Panc1 (cell line): ENCODE results near the gene LITAFD. TPM values are rescaled to one million over a fixed set of nuclear protein-coding genes. Genes with fewer than 3 reads are reported as not detected.
A peak's percentile ranks its signal among the peaks of the same experiment; 100 is the strongest.

Source experiments
- ATAC-seq: fragments of 200-7000 bp; cut with Tn5 transposase; 2 replicates; pipeline ENCODE4 v1.9.1; 2020; ENCODE audit warnings: mild to moderate bottlenecking, moderate library complexity
- BruUV-seq: library from RNA; stranded (reverse); fragments of 400-500 nt; replicated peaks from 2 replicates; lab custom pipeline; 2021; lab: Mats Ljungman, UMichigan
- CTCF ChIA-PET: fragments of 300-600 bp; sonication (Branson Sonifier 250); formaldehyde crosslinking; loops from one replicate; lab custom pipeline; 2022; ENCODE audit warnings: antibody characterized with exemption; lab: Charles Lee
- POLR2A ChIA-PET: fragments of 300-600 bp; sonication (Branson Sonifier 250); formaldehyde crosslinking; loops from one replicate; lab custom pipeline; 2022; ENCODE audit warnings: antibody characterized with exemption; lab: Charles Lee
- DNase-seq: peaks from one replicate; pipeline ENCODE4 v3.0.0-alpha.2; 2010; ENCODE audit warnings: low read depth, low spot score
- H3K27ac ChIP-seq: 2 replicates; pipeline ENCODE4 v1.5.1; 2011; ENCODE audit warnings: mild to moderate bottlenecking, low read length, inconsistent platforms
- H3K27me3 ChIP-seq: fragments of 200-500 bp; sonication (Bioruptor generic); 2 replicates; pipeline ENCODE4 v1.6.0; 2014; ENCODE audit warnings: low read length, inconsistent platforms; ENCODE audit not compliant: control insufficient read depth, insufficient read depth
- H3K36me3 ChIP-seq: fragments of 200-500 bp; sonication (Bioruptor generic); 2 replicates; pipeline ENCODE4 v1.5.1; 2014; ENCODE audit warnings: inconsistent platforms, mild to moderate bottlenecking, low read length, moderate library complexity; ENCODE audit not compliant: control insufficient read depth, insufficient read depth
- H3K4me1 ChIP-seq: 2 replicates; pipeline ENCODE4 v1.5.1; 2011; ENCODE audit warnings: inconsistent platforms, mild to moderate bottlenecking, low read length, moderate library complexity; ENCODE audit not compliant: control insufficient read depth, insufficient read depth
- H3K4me3 ChIP-seq, 2 experiments: 2 replicates each; pipeline ENCODE4 v1.5.1; 2011 to 2012; ENCODE audit warnings: low read depth in 2 of 2, low read length in 2 of 2, mild to moderate bottlenecking in 2 of 2, inconsistent platforms in 1 of 2, moderate library complexity in 1 of 2
- H3K9me3 ChIP-seq: fragments of 200-500 bp; sonication (Bioruptor generic); 2 replicates; pipeline ENCODE4 v1.5.1; 2014; ENCODE audit warnings: low read depth, mild to moderate bottlenecking, inconsistent platforms, low read length, moderate library complexity; ENCODE audit not compliant: control insufficient read depth, insufficient read depth
- CTCF ChIP-seq: fragments of 450-650 bp; IDR thresholded peaks from 2 replicates; pipeline ENCODE4 v1.5.1; 2017; ENCODE audit warnings: mild to moderate bottlenecking
- POLR2AphosphoS5 ChIP-seq: IDR thresholded peaks from 2 replicates; pipeline ENCODE4 v1.6.1; 2012; ENCODE audit warnings: mild to moderate bottlenecking, low read depth, low read length, moderate library complexity
- REST ChIP-seq, 2 experiments: IDR thresholded peaks; 2 replicates each; pipeline ENCODE4 v1.6.1; 2011 to 2012; ENCODE audit warnings: low read depth in 2 of 2, control low read depth in 1 of 2, low read length in 1 of 2, mild to moderate bottlenecking in 1 of 2, moderate library complexity in 1 of 2; ENCODE audit not compliant: insufficient read depth in 1 of 2
- SIN3A ChIP-seq: IDR thresholded peaks from 2 replicates; pipeline ENCODE4 v1.6.1; 2012; ENCODE audit warnings: low read depth, mild to moderate bottlenecking, low read length, moderate library complexity, borderline replicate concordance; ENCODE audit not compliant: insufficient read depth
- TCF7L2 ChIP-seq: IDR thresholded peaks from 2 replicates; pipeline ENCODE4 v1.6.1; 2011; ENCODE audit warnings: mild to moderate bottlenecking, low read depth, low read length, inconsistent platforms
- in situ Hi-C: cut with HindIII; loops from 2 replicates; pipeline ENCODE4 v1.10.0; 2016; ENCODE audit warnings: low sequenced_read_pairs, low pct_unique_long_range_greater_than_20kb
- intact Hi-C: fragments of 100-400 bp; cut with micrococcal nuclease; formaldehyde crosslinking; loops from one replicate; pipeline ENCODE4 v1.10.0; 2022; ENCODE audit not compliant: unreplicated experiment
- total RNA-seq: library from RNA; stranded (reverse); gene quantifications from one replicate; pipeline ENCODE4 v1.2.1, GENCODE V29; 2021; ENCODE audit not compliant: unreplicated experiment

Gene LITAFD
- total RNA-seq, 1 experiment from 2014 or later: not detected

GRCh38 chr16:8888951-8889892 is 7.1 kb downstream of the LITAFD start:
- H3K4me3 ChIP-seq: no peak overlapping the region
- no peaks in the 10 kb centered on the region for H3K9me3 ChIP-seq
- ATAC-seq (no peak), DNase-seq (no peak)
- TF ChIP-seq POLR2AphosphoS5 (0 out of 2 replicates have a peak, but pooled peaks have one; percentile 22), REST (IDR thresholded peaks at IDR 0.05; ENCODE audit: insufficient read depth in 1 of 2, low read depth in 2 of 2, low read length in 1 of 2) (no peak), TCF7L2 (no peak)
- no peak overlapping the region for H3K27ac ChIP-seq
- BruUV-seq: no TSS peak
- in situ Hi-C loops: no loop called here
- ChIA-PET CTCF (no interaction called here), POLR2A (no interaction called here)
- peaks cover 4% of the 10 kb centered on the region; the same call in 1 of the 2 replicates for H3K4me1 ChIP-seq
- intact Hi-C loops: no loop called here
- no peaks in the 10 kb centered on the region for H3K27me3 ChIP-seq
- H3K36me3 ChIP-seq: peaks cover 4% of the 10 kb centered on the region; the same call in 1 of the 2 replicates

- TF ChIP-seq CTCF: no peak
- TF ChIP-seq SIN3A: no peak
- no peak for TF ChIP-seq REST (IDR thresholded peaks at IDR 0.05; ENCODE audit: insufficient read depth in 1 of 2, low read depth in 2 of 2, low read length in 1 of 2)
- TF ChIP-seq POLR2AphosphoS5: no peak
- TF ChIP-seq TCF7L2: no peak
- H3K27ac ChIP-seq: no peak overlapping the region
- DNase-seq: no peak
- H3K4me1 ChIP-seq: peaks cover 4% of the 10 kb centered on the region; the same call in 1 of the 2 replicates
- intact Hi-C loops (no loop called here), in situ Hi-C loops (no loop called here)
- POLR2A ChIA-PET: no interaction called here
- peaks cover 5% of the 10 kb centered on the region; the same call in 1 of the 2 replicates for H3K36me3 ChIP-seq
- no peaks in the 10 kb centered on the region for H3K9me3 ChIP-seq
- no TSS peak for BruUV-seq
- no peaks in the 10 kb centered on the region for H3K27me3 ChIP-seq
- CTCF ChIA-PET: no interaction called here
- ATAC-seq: no peak
- no peak overlapping the region for H3K4me3 ChIP-seq
Measured at GRCh38 chr16:8889893-8890548, 7.9 kb downstream of the LITAFD start.
